NK-92 treated with Interleukin-12 subunit alpha and Interleukin-12 subunit beta, amount 100 ng/mL, for 24 hours (cell line): ENCODE results near the gene BAIAP2L1.

Experiments used
- DNase-seq: peaks from one replicate; lab custom pipeline; 2025; lab: John Stamatoyannopoulos, UW

BAIAP2L1 gene

DNA sequence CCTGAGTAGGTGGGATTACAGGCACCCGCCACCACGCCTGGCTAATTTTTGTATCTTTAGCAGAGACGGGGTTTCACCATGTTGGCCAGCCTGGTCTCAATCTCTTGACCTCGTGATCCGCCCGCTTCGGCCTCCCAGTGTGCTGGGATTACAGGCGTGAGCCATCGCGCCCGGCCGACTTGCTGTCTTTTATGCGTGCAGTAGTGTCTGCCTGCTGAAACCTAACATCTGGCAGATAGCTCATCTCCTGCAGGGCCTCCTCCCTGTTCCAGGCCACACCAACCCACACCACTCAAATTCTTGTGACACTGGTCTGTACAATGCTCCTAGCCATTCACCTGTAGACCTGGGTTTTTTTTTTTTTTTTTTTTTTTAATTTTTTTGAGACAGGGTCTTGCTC, 41.5 kb downstream of the BAIAP2L1 start:
- DNase-seq, result no peak

DNA sequence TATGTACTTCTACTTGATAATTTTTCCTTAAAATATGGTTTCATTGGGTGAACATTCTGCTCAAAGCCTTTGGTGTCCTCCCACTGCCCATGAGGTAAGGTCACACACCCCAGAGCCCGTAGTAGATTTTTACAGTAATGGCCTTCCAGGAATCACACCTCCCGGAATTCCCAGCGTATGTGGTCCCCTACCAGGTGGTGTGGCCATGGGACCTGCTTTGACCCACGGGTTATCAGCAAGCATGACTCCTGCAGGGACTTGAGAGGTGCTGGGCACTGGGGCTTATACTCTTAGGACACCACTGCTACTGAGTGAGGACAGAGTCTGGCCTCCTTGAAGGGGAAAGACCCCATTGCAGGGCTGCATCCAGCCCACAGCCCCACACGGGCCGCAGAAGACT, 42.2 kb downstream of the BAIAP2L1 start:
- no peak for DNase-seq

DNA sequence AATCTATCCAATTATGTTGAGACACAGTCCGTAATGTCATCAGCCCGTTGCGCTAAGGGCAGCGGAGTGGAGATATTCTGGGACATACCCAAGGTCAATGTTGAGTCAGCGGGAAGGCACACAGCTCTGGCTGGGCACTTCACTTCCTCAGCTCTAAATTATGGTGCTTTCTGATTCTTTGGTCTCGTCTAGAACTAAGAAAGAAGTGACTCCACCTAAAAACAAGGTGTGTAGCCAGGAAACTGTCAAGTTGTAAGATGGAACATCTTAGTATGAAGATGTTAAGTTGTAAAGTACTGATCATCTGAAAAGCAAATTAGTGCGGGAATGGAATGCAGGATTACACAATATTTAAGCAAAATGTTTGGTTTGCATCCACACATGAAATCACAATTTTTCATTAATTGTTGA, 43.1 kb downstream of the BAIAP2L1 start:
- DNase-seq, result no peak

DNA sequence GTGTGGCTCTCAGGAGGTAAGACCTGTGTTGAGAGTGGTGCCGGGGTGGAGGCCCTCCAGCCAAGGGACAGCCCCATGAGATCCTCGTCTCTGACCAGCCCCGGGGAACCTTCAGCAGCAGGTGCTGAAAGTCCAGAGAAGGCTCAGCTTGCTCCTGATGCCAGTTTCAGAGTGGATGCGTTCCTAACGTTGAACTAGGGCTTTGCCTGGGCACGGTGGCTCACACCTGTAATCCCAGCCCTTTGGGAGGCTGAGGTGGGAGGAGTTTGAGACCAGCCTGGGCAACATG, 45.7 kb downstream of the BAIAP2L1 start:
- DNase-seq, result no peak

DNA sequence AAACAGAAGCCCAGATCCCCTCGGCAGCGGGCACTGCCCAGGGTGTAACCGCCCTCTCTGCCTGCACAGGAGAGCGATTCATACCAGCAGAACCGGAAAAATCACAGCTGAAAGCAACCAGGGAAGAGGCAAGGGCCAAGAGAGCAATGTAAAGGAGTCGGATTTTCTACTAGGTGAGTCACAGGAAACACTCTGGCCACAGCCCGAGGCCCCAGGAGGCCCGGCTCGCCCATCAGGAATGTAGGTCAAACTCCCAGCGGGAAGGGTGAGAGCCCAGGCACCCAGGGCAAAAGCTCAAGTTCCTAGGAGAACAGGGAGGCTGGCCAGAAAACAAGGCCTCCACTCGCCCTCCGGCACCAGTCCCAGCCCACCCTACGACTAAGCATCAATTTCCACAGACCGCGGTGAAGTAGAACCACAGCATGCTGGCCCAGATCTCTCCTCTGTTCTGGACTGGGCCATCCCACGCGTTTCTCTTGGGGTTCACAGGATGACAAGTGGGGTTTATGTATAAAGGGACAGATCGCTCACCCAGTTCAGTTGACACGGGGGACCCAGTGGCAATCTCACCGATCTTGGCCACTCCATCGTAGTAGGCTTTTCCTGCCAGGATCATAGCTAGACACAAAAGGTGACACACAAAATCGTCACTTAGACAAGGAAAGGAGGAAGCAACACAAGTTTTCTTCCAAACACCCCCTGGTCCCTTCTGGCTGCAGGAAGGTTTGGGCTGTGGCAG, 46.2 kb downstream of the BAIAP2L1 start:
- no peak for DNase-seq

DNA sequence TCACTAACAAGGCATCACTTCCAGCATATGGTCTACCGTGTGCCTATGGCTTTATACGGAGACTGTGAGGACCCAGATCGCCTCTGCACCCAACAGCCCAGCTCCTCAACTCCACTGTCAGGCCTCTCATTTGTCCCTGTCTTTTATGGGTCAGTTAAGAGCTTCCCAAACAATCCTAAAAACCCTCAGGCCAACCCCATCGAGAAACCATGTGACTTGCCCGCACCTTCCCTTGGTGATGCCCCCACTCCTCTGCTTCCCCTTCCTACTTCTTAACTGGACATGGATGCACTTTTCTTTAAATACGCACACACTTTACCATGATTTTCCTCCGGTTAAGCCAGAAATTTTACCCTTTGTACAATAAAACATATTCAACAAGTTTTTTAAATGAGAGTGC, 46.8 kb downstream of the BAIAP2L1 start:
- no peak for DNase-seq

DNA sequence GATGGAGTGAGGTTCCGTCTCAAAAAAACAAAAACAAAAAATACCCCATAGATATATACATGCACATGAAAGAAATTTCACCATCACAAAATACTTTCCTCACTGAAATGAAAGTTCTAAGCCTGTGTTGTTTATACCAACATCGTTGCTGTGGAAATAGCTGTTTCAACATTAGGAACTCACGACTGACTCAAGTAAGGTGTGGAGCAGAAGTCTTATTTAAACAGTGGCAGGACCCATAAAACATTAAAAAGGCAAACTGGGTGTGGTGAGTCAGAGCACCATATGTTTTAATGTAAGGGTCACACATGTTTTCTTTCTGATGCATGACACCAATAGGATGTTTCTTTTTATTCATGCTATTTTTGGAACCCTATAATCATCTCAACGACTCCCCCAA, 48.3 kb downstream of the BAIAP2L1 start:
- DNase-seq, result no peak

DNA sequence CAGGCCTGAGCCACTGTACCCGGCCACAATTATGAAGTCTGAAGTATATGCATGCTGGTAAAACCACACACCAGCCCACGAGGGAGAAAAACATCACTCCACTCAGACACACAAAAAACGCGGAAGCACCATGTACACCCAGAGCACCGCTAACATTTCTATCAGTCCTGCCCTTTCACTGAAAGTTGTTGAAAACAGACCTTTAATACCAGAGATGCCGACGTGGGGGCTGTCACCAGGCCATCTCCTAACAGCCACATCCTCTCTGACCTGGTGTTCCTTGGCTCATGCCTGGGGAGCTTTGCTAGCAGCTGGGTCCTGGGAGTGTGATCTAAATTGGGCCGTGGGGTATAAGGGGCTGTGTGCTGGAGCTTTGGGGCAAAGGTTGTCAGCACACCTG, 49.8 kb downstream of the BAIAP2L1 start:
- no peak for DNase-seq

DNA sequence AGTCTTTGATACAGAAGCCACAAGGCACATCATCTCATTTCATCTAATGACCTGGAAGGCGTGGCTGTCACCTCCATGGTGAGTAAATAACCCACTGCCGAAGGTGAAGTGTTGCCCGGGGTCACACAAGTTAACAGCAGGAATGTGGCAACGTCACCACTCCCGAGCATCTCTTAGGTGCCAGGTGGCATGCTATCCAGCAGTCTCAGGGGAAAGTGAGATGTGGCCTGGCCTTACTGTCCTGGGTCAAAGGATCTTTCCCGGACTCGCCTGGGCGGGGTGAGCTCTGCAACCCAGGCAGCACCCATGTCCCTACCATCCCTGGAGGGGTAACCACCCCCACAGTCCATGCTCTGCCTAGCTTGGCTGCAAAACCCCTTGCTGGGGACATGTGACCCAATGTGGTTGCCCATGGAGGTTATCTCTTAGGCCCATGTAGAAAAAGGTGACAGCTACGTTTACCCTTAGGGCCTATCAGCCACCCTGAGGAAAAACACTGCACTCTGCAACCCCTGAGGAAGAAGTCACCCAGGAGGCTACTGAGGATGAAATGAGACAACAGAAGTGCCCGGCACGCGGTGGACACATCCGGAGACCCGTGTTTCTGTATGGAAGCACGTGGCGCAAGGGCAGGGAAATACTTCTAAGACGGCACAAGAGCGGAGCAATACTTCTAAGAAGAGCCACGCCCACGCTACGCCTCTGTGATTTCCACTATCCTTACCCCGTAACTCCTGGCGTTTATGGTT, 52.0 kb downstream of the BAIAP2L1 start:
- DNase-seq, result no peak

DNA sequence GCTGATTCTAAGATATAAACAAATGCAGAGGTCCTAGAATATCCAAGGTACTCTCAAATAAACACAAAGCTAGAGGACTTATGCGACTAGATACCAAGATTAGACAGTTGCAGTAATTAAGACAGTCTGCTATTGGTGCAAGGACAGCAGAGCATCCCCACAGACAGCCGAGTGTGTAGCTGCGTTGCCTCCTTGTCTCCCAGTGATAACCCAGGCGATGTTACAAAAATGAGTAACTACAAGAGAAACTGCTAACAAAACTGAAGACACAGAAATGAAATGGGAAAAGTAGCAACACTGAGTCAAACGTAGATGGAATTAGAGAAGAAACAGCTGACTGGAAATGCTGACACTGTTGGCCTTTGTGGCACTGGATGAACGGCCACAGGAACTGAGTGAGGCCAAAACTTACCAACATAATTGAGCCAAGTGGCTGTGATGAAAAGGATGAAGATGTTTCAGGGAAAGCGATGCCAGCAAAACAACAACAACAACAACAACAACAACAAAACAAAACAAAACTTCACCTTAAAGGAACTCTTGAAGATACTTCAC, 54.3 kb downstream of the BAIAP2L1 start:
- no peak for DNase-seq

DNA sequence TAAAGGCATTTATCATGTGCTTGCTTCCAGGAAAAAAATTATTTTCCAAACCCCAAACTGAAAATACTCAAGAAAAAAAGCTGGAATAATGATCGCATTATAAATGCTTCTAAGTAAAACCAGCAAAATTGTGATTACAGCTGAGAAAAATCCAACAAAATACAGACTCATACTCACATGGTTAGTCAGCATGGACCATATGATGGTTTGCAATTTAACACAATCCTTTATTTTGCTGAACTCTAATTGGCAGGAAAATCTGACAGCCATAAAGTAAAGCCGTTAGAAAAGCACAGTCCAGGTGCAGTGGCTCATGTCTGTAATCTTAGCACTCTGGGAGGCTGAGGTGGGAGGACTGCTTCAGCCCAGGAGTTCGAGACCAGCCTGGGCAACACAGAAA, 59.8 kb downstream of the BAIAP2L1 start:
- DNase-seq, result no peak

DNA sequence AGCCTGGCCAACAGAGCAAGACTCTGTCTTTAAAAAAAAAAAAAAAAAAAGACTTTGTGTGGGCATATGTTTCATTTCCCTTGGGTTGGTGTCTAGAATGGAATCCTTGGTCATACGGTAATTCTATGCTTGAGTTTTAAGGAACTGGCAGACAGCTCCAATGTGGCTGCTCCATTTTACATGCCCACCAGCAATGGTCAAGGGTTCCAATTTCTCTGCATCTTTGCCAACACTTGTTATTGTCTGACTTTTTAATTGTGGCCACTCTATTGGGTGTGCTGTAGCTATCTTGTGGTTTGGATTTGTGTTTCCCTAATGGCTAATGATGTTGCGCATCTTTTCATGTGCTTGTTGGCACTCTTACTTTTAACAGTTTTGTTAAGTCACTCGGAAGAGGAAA, 61.8 kb downstream of the BAIAP2L1 start:
- no peak for DNase-seq

DNA sequence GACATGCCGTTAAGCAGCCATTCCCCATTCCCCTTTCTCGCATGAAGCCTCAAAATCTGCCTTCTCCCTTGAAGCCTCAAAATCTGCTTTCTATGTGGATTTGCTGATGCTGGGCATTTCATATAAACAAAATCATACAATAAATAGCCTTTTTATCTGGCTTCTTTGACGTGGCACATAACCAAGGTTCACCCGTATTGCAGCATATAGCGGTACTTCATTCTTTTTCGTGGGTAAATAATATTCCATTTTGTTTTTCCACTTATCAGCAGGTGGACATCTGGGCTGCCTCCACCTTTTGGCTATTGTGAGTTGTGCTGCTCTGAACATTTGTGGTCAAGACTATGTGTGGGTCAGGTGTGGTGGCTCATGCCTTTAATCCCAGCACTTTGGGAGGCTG, 62.4 kb downstream of the BAIAP2L1 start:
- no peak for DNase-seq

DNA sequence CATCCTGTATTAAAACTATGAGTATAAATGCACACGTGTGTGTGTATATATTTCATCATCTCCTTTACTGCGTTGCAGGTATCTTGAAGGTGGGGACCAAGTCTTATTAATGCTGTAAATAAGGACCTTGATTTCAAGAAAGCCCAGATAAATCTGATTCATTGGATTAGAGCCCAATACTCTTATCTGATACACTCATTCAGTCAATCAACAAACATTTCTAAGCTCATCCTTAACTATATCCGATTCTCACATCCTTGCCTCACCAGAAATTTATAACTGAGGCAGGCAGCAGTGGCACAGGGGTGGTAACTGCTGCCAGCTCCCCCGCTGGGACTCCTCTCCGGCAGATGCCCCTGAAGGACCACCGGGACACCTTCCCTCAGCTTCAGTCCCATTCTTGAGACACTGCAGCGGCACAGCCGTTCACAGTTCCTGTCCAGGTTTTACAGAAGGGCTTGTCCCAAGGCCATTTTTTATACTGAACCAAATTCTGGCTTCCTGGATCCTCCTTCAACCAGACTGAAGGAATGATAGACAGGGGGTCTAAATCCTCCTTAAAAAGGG, 65.4 kb downstream of the BAIAP2L1 start:
- DNase-seq, result no peak

DNA sequence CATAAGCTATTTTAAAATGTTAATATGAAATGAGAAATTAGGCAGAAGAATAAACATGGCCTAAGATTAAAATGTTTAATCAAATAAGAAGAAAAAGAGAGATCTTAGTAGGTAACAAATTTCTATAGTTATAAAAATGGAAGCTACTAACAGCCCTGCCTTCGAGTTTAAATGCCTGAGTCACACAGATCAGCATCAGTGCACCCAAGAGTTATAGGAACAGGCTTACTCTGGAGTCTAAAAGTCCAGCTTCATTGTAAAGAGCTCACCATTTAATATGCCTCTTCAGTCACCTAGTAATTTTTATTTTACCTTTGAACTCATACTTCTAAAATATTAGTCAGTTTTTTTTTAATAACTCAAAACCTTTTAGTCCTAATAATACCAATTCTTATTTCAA, 66.8 kb downstream of the BAIAP2L1 start:
- no peak for DNase-seq

DNA sequence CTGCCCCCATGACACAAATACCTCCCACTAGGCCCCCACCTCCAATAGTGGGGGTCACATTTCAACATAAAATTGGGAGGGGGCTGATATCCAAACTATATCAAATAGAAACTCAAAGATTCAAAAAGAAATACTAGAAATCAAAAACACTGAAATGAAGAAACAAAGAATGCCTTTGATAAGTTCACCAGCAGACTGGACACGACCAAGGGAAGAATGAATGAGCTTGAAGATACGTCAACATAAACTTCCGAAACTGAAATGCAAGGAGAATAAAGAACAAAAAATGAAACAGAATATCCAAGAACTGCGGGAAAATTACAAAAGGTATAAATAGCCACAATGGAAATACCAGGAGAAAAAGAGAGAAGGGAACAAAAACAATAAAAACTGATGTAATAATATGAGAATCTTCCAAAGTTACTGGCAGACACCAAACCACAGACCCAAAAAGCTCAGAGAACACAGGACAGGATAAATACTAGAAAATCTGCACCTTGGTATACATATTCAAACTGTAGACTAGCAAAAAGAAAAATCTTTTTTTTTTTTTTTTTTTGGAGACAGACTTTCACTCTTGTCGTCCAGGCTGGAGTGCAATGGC, 69.9 kb downstream of the BAIAP2L1 start:
- no peak for DNase-seq

DNA sequence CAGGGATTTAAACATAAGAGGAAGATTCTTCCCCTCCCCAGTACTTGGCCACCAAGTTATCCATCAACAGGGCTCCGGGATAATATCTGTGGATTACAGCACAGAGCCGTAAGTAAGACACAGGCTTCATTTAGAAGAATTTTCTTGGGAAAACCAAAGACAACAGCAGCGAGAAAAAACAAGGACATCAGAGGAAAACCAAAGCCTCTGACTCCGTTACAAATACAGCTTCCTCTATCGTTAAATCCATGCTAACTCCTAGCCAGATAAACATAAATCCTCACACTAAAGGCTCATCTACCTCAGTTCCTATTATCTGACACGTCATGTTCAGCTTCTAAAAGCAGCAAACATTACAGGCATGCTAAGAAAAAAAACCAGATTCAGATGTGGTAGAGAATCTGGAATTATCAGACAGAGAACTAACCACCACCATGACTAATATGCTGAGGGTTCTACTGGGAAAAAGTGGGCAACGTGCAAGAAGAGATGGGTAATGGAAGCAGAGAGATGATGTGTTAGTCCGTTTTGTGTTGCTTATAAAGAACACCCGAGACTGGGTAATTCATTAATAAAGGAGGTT, 71.0 kb downstream of the BAIAP2L1 start:
- no peak for DNase-seq

DNA sequence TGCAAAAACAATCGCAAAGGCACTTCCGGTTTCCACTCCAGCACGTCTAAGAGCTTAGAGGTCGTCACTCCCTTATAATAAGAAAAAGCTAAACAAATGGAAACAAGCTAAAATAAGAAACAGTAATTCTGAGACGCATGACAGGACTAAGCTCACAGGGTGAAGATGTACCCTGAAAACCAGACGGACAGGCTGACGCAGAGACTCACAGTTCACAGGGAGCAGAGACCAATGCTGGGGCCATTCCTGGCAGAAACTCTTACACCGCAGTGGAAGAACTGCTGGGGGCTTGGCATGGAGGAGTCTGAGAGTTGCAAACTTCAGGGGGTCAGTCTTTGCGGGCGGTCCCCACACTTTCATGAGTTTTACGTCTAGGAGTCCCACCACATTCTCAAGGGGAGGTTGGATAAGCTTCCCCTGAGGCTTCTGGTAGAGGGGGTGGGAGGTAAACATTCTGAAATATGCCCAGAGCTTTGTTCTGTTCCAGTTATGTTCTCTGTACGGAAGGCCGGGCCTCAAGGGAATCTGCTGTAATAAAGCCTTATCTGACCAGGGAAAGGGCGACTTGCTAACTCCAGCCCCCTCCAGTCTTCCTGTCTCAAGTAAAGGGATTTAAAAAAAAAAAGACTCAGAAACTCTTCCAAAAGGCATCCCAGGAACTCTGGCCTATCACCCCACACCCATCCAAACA, 71.6 kb downstream of the BAIAP2L1 start:
- no peak for DNase-seq

DNA sequence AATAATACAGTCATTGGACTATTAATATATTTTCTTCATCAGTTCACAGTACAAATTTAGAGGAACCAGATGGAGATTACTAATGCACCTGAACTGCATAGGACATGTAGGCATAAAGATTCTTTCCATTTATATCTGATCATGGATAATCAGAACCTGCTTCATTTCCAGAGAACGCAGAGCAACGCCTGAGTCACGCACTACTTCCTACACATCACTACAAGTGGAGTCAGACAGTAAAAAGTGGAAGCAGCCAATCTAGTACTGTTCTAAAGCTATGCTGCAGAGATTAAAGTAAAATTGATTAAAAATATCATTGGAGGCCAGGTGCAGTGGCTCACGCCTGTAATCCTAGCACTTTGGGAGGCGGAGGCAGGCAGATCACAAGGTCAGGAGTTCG, 76.1 kb downstream of the BAIAP2L1 start:
- no peak for DNase-seq

DNA sequence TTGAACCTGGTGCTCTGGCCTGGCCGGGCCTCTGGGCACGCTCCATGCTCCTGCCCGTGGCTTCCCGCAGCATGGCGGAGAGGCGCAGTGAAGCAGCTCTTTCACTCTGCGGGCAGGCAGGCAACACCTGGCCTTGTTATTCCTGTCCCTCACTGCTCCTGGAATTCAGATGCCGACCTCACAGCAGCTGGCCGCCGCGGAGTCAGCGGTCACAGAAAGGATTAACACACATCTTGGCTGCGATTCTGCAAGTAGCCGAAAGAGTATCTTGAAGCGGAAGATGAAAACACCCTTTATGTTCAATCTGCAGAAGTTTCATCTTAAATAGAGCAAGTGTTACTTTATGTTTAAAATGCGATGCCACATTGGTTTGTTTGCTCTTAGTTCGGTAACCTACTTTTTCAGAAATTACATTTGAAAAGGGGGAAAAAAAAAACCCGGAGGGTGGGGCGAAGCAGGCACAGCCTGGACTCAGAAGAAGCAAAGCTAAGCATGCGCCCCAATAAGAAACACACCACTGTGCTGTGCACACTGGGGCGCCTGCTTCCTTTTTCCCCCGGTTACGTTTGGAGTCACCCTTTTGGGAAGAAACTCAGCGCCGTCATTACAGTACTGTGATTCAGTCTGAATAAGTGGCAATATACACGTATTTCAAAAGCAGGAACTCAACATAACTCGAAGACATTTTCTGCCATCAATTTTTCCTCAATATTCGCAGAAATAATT, 77.1 kb downstream of the BAIAP2L1 start:
- DNase-seq, result no peak
